Middle frontal gyrus (tissue), 1 donor: ENCODE data around the gene NCKIPSD.

Experiments
- DNase-seq: peaks from one replicate; pipeline ENCODE4 v3.0.0-alpha.2; 2015; ENCODE audit warnings: low spot score; ENCODE audit errors: extremely low spot score

Gene NCKIPSD

GRCh38 chr3:48696601-48697000 lies 10.9 kb upstream of the NCKIPSD start:
- no peak for DNase-seq

- DNase-seq = no peak
These were observed 10.4 kb upstream of the NCKIPSD start for GRCh38 chr3:48696156-48696555.

GRCh38 chr3:48695393-48695753 lies 9.7 kb upstream of the NCKIPSD start:
- DNase-seq = no peak

- DNase-seq = peak; percentile 67
These were observed 9.1 kb upstream of the NCKIPSD start for GRCh38 chr3:48694610-48695392.

GRCh38 chr3:48693826-48694225 lies 8.1 kb upstream of the NCKIPSD start:
- no peak for DNase-seq

GRCh38 chr3:48692551-48692950 lies 6.8 kb upstream of the NCKIPSD start:
- no peak for DNase-seq

- no peak for DNase-seq
These were observed 5.2 kb upstream of the NCKIPSD start for GRCh38 chr3:48690846-48691458.

- DNase-seq = no peak
These were observed 3.7 kb upstream of the NCKIPSD start for GRCh38 chr3:48689384-48689783.

GRCh38 chr3:48688737-48689075 lies 3.0 kb upstream of the NCKIPSD start:
- DNase-seq = no peak

GRCh38 chr3:48688032-48688736 lies 2.5 kb upstream of the NCKIPSD start:
- no peak for DNase-seq

- DNase-seq = no peak
These were observed 1.5 kb upstream of the NCKIPSD start for GRCh38 chr3:48687220-48687678.

- DNase-seq = no peak
These were observed 964 bp upstream of the NCKIPSD start for GRCh38 chr3:48686538-48687219.

- no peak for DNase-seq
These were observed 467 bp downstream of the NCKIPSD start for GRCh38 chr3:48685293-48685602.

GRCh38 chr3:48684480-48685143 lies 1.1 kb downstream of the NCKIPSD start:
- no peak for DNase-seq

- no peak for DNase-seq
These were observed 1.7 kb downstream of the NCKIPSD start for GRCh38 chr3:48684054-48684349.

GRCh38 chr3:48682786-48683185 lies 2.9 kb downstream of the NCKIPSD start:
- DNase-seq = no peak

GRCh38 chr3:48681974-48682610 lies 3.6 kb downstream of the NCKIPSD start:
- DNase-seq = no peak

GRCh38 chr3:48681541-48681880 lies 4.2 kb downstream of the NCKIPSD start:
- no peak for DNase-seq

- DNase-seq = no peak
These were observed 4.7 kb downstream of the NCKIPSD start for GRCh38 chr3:48680811-48681540.
